IMR-90 (cell line): ENCODE results near the gene VEPH1. TPM values are rescaled to one million over a fixed set of nuclear protein-coding genes. Genes with fewer than 3 reads are reported as not detected.

ENCODE experiments used
- ATAC-seq: fragments of 200-7000 bp; cut with Tn5 transposase; 2 replicates; pipeline ENCODE4 v1.9.1; 2020; ENCODE audit warnings: low read depth, mild to moderate bottlenecking, moderate library complexity
- BruUV-seq: library from RNA; stranded (reverse); fragments of 400-500 nt; replicated peaks from 2 replicates; lab custom pipeline; 2021; lab: Mats Ljungman, UMichigan
- CTCF ChIA-PET: fragments of 300-600 bp; formaldehyde crosslinking; extraction: SDS; loops from one replicate; lab custom pipeline; 2021; ENCODE audit warnings: antibody characterized with exemption; lab: Yijun Ruan, JAX
- POLR2A ChIA-PET: fragments of 300-600 bp; sonication (Branson Sonifier 250); formaldehyde crosslinking; loops from one replicate; lab custom pipeline; 2022; ENCODE audit warnings: antibody characterized with exemption; ENCODE audit not compliant: unreplicated experiment; lab: Charles Lee
- DNase-seq: peaks from one replicate; pipeline ENCODE4 v3.0.0; 2013
- H2AFZ ChIP-seq: replicated peaks from 2 replicates; pipeline ENCODE3; 2013; ENCODE audit warnings: low read length, mild to moderate bottlenecking; ENCODE audit not compliant: poor library complexity
- H2AK5ac ChIP-seq: 2 replicates; pipeline ENCODE4 v1.6.1; 2013; ENCODE audit warnings: low read depth, low read length, inconsistent platforms
- H2AK9ac ChIP-seq: replicated peaks from 2 replicates; pipeline ENCODE3; 2013; ENCODE audit warnings: mild to moderate bottlenecking, low read depth, low read length, moderate library complexity; ENCODE audit not compliant: poor library complexity
- H2BK120ac ChIP-seq: 2 replicates; pipeline ENCODE4 v1.6.1; 2013; ENCODE audit warnings: low read depth, low read length, inconsistent platforms
- H2BK15ac ChIP-seq: 3 replicates; pipeline ENCODE4 v1.6.1; 2013; ENCODE audit warnings: low read depth, low read length, inconsistent platforms
- H2BK20ac ChIP-seq: 2 replicates; pipeline ENCODE4 v1.6.1; 2013; ENCODE audit warnings: low read depth, mild to moderate bottlenecking, inconsistent platforms, low read length, moderate library complexity
- H2BK5ac ChIP-seq: 2 replicates; pipeline ENCODE4 v1.6.1; 2013; ENCODE audit warnings: mild to moderate bottlenecking, low read depth, low read length, inconsistent platforms; ENCODE audit not compliant: poor library complexity, severe bottlenecking
- H3K14ac ChIP-seq: replicated peaks from 2 replicates; pipeline ENCODE4 v1.6.1; 2013; ENCODE audit warnings: low read depth, low read length, inconsistent platforms
- H3K18ac ChIP-seq: 2 replicates; pipeline ENCODE4 v1.6.1; 2013; ENCODE audit warnings: low read depth, low read length, control low read depth
- H3K23ac ChIP-seq: 2 replicates; pipeline ENCODE4 v1.6.1; 2013; ENCODE audit warnings: low read depth, low read length, inconsistent platforms
- H3K27ac ChIP-seq: 2 replicates; pipeline ENCODE4 v1.5.1; 2013; ENCODE audit warnings: mild to moderate bottlenecking, control low read depth, low read length; ENCODE audit not compliant: insufficient read depth
- H3K27me3 ChIP-seq: 2 replicates; pipeline ENCODE4 v1.6.1; 2013; ENCODE audit warnings: low read length; ENCODE audit not compliant: control insufficient read depth, insufficient read depth
- H3K36me3 ChIP-seq: 2 replicates; pipeline ENCODE4 v1.6.1; 2013; ENCODE audit warnings: low read length, mixed read lengths; ENCODE audit not compliant: control insufficient read depth, insufficient read depth
- H3K4ac ChIP-seq: 2 replicates; pipeline ENCODE4 v1.6.1; 2013; ENCODE audit warnings: low read depth, low read length, inconsistent platforms
- H3K4me1 ChIP-seq: 2 replicates; pipeline ENCODE4 v1.6.1; 2013; ENCODE audit warnings: low read length, mixed read lengths; ENCODE audit not compliant: control insufficient read depth, insufficient read depth
- H3K4me2 ChIP-seq: 2 replicates; pipeline ENCODE4 v1.6.1; 2013; ENCODE audit warnings: low read depth, mild to moderate bottlenecking, control low read depth, low read length, moderate library complexity
- H3K4me3 ChIP-seq: 2 replicates; pipeline ENCODE4 v1.5.1; 2013; ENCODE audit warnings: low read depth, mild to moderate bottlenecking, control low read depth, low read length, moderate library complexity; ENCODE audit not compliant: insufficient read depth
- H3K56ac ChIP-seq: 2 replicates; pipeline ENCODE4 v1.6.1; 2013; ENCODE audit warnings: low read length, inconsistent platforms; ENCODE audit not compliant: insufficient read depth; ENCODE audit errors: extremely low read depth
- H3K79me1 ChIP-seq, 2 experiments: 2 replicates each; pipeline ENCODE4 v1.6.1; 2013; ENCODE audit warnings: low read length in 2 of 2, inconsistent platforms in 1 of 2, low read depth in 1 of 2
- H3K9ac ChIP-seq: 2 replicates; pipeline ENCODE4 v1.6.1; 2013; ENCODE audit warnings: low read depth, low read length, control low read depth
- H3K9me1 ChIP-seq: 2 replicates; pipeline ENCODE4 v1.6.1; 2013; ENCODE audit warnings: low read length, inconsistent platforms; ENCODE audit not compliant: insufficient read depth
- H3K9me3 ChIP-seq: 2 replicates; pipeline ENCODE4 v1.6.1; 2013; ENCODE audit warnings: low read length; ENCODE audit not compliant: control insufficient read depth, insufficient read depth
- H4K20me1 ChIP-seq: 2 replicates; pipeline ENCODE4 v1.6.1; 2013; ENCODE audit warnings: low read length, inconsistent platforms; ENCODE audit not compliant: insufficient read depth
- H4K5ac ChIP-seq: 2 replicates; pipeline ENCODE4 v1.6.1; 2013; ENCODE audit warnings: mild to moderate bottlenecking, low read depth, low read length, control low read depth
- H4K8ac ChIP-seq, 2 experiments: 2 replicates each; pipeline ENCODE4 v1.6.1; 2013; ENCODE audit warnings: low read depth in 2 of 2, low read length in 2 of 2, control low read depth in 1 of 2, inconsistent platforms in 1 of 2
- H4K91ac ChIP-seq: 2 replicates; pipeline ENCODE4 v1.6.1; 2013; ENCODE audit warnings: low read depth, low read length, inconsistent platforms; ENCODE audit not compliant: insufficient read depth
- BHLHE40 ChIP-seq: fragments of 150-350 bp; IDR thresholded peaks from 2 replicates; pipeline ENCODE4 v1.6.1; 2016; ENCODE audit warnings: mild to moderate bottlenecking, low read depth, low read length
- CEBPB ChIP-seq: IDR thresholded peaks from 2 replicates; pipeline ENCODE4 v1.6.1; 2012; ENCODE audit warnings: low read depth, low read length, improper control_type of control experiment
- CHD1 ChIP-seq: IDR thresholded peaks from 2 replicates; pipeline ENCODE4 v1.6.1; 2012; ENCODE audit warnings: low read depth, low read length, improper control_type of control experiment
- CTCF ChIP-seq: conservative IDR thresholded peaks from 2 replicates; pipeline ENCODE4 v1.5.1; 2012; ENCODE audit warnings: mild to moderate bottlenecking, low read depth, low read length, improper control_type of control experiment
- FOS ChIP-seq: fragments of 150-350 bp; IDR thresholded peaks from 2 replicates; pipeline ENCODE4 v1.6.1; 2016; ENCODE audit warnings: low read depth, low read length
- MAFK ChIP-seq: IDR thresholded peaks from 2 replicates; pipeline ENCODE4 v1.6.1; 2012; ENCODE audit warnings: low read depth, low read length, improper control_type of control experiment
- MAZ ChIP-seq: IDR thresholded peaks from 2 replicates; pipeline ENCODE4 v1.6.1; 2012; ENCODE audit warnings: low read depth, mild to moderate bottlenecking, low read length, improper control_type of control experiment, moderate library complexity, borderline replicate concordance
- MXI1 ChIP-seq: IDR thresholded peaks from 2 replicates; pipeline ENCODE4 v1.6.1; 2012; ENCODE audit warnings: low read depth, mild to moderate bottlenecking, low read length, moderate library complexity, borderline replicate concordance
- NFE2L2 ChIP-seq: fragments of 150-350 bp; IDR thresholded peaks from 2 replicates; pipeline ENCODE4 v1.6.1; 2016; ENCODE audit warnings: low read depth, mild to moderate bottlenecking, low read length
- POLR2A ChIP-seq: IDR thresholded peaks from 2 replicates; pipeline ENCODE4 v1.6.1; 2012; ENCODE audit warnings: mild to moderate bottlenecking, low read depth, low read length
- RAD21 ChIP-seq: IDR thresholded peaks from 2 replicates; pipeline ENCODE4 v1.6.1; 2012; ENCODE audit warnings: low read length, improper control_type of control experiment
- RCOR1 ChIP-seq: IDR thresholded peaks from 2 replicates; pipeline ENCODE4 v1.6.1; 2012; ENCODE audit warnings: mild to moderate bottlenecking, low read length, improper control_type of control experiment; ENCODE audit not compliant: insufficient replicate concordance
- RFX5 ChIP-seq: IDR thresholded peaks from 2 replicates; pipeline ENCODE4 v1.8.0; 2012; ENCODE audit warnings: low read depth, mild to moderate bottlenecking, low read length, moderate library complexity
- SMC3 ChIP-seq: fragments of 150-350 bp; IDR thresholded peaks from 2 replicates; pipeline ENCODE4 v1.6.1; 2016; ENCODE audit warnings: low read depth, mild to moderate bottlenecking, antibody characterized with exemption, low read length, moderate library complexity
- USF2 ChIP-seq: fragments of 150-350 bp; IDR thresholded peaks from 2 replicates; pipeline ENCODE4 v1.6.1; 2017; ENCODE audit warnings: mild to moderate bottlenecking, antibody characterized with exemption, low read length, low read depth
- WGBS, 2 experiments: methylation state at CpG; one replicate each; pipeline versions ENCODE4 v1.1.5 to v1.1.7; 2013; ENCODE audit warnings: missing lambda C conversion rate in 2 of 2; ENCODE audit not compliant: insufficient read length in 1 of 2; ENCODE audit errors: extremely low coverage in 2 of 2; 5-methylcytosine and 5-hydroxymethylcytosine counted together
- dilution Hi-C: fragments of 300-500 bp; cut with HindIII; formaldehyde crosslinking; loops from one replicate; pipeline ENCODE4 v1.14.3; 2018; ENCODE audit warnings: low sequenced_read_pairs; ENCODE audit not compliant: unreplicated experiment
- in situ Hi-C: fragments of 300-500 bp; cut with MboI; formaldehyde crosslinking; loops from 3 replicates; pipeline ENCODE4 v1.14.3; 2019; ENCODE audit warnings: low sequenced_read_pairs, inconsistent platforms, mixed read lengths
- intact Hi-C: fragments of 100-400 bp; cut with micrococcal nuclease; formaldehyde crosslinking; loops from 2 replicates; pipeline ENCODE4 v1.10.0; 2022
- polyA plus RNA-seq, 3 experiments: library from polyadenylated mRNA; depleted of rRNA; stranded (reverse); fragments of >200 nt; gene quantifications; 2 replicates each; pipeline ENCODE4 v1.2.3, GENCODE V29; 2012; ENCODE audit warnings: low replicate concordance in 1 of 3
- total RNA-seq: library from RNA; depleted of rRNA; stranded (reverse); fragments of >200 nt; gene quantifications from 2 replicates; pipeline ENCODE4 v1.2.3, GENCODE V29; 2012
- TF ChIP-seq, protein P1 (sequence below): fragments of 150-350 bp; IDR thresholded peaks from 2 replicates; pipeline ENCODE4 v1.6.1; 2016; ENCODE audit warnings: low read depth, mild to moderate bottlenecking, low read length, moderate library complexity, borderline replicate concordance

VEPH1 gene
- total and polyA plus RNA-seq, 2 of the 4 experiments (the other 2 are of a cell fraction) = 30.5 to 130 TPM

DNA sequence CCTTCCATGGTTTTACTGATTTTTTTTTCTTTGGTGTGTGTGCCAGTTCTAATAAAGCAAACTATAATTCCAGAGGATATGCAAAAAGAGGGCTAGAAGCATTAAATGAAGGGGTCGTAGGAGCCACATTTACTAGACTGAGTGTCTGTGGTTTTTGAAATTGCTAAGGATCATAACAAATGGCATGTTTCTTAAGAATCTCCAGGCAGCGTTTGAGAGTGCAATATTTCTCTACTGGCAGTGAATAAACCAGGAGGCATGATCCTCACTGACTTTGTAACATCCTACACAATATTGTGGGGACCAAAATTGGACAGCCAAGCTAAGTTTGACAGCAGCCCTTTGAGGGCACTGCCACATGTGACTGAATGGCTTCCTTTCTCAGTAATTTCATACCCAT is 227.4 kb downstream of the VEPH1 start:
- Histone ChIP-seq H3K56ac (no peak overlapping the region), H3K9me1 (no peaks in the 10 kb centered on the region), H2AK5ac (no peak overlapping the region), H3K9me3 (no peaks in the 10 kb centered on the region), H4K5ac (no peak overlapping the region), H2BK15ac (no peak overlapping the region), H3K27ac (no peak overlapping the region), H3K18ac (no peak overlapping the region), H3K14ac (no peak overlapping the region), H2AFZ (no peak overlapping the region), H3K4me2 (no peak overlapping the region), H2BK20ac (no peak overlapping the region), H3K36me3 (no peaks in the 10 kb centered on the region), H2BK5ac (no peak overlapping the region), H3K79me1 (no peaks in the 10 kb centered on the region), H4K20me1 (no peaks in the 10 kb centered on the region), H3K27me3 (no peaks in the 10 kb centered on the region), H2BK120ac (no peak overlapping the region), H3K23ac (no peak overlapping the region), H3K4me1 (no peaks in the 10 kb centered on the region), H3K4ac (no peak overlapping the region), H4K8ac (no peak overlapping the region), H3K4me3 (no peak overlapping the region), H3K9ac (no peak overlapping the region), H2AK9ac (no peak overlapping the region), H4K91ac (no peak overlapping the region)
- no peak for TF ChIP-seq MAFK
- no peak for TF ChIP-seq RFX5
- no peak for TF ChIP-seq CHD1
- no peak for TF ChIP-seq MXI1
- TF ChIP-seq NFE2L2 = no peak
- TF ChIP-seq, protein P1, sequence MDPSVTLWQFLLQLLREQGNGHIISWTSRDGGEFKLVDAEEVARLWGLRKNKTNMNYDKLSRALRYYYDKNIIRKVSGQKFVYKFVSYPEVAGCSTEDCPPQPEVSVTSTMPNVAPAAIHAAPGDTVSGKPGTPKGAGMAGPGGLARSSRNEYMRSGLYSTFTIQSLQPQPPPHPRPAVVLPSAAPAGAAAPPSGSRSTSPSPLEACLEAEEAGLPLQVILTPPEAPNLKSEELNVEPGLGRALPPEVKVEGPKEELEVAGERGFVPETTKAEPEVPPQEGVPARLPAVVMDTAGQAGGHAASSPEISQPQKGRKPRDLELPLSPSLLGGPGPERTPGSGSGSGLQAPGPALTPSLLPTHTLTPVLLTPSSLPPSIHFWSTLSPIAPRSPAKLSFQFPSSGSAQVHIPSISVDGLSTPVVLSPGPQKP = no peak
- no peak for TF ChIP-seq RCOR1
- TF ChIP-seq CEBPB = no peak
- no peak for TF ChIP-seq CTCF
- no peak for TF ChIP-seq POLR2A
- no peak for TF ChIP-seq MAZ
- no peak for TF ChIP-seq BHLHE40
- TF ChIP-seq SMC3 = no peak
- TF ChIP-seq RAD21 = no peak
- TF ChIP-seq USF2 = no peak
- no peak for TF ChIP-seq FOS
- in situ Hi-C loops = no loop called here
- CTCF ChIA-PET = no interaction called here
- no CpG with 5 or more reads among the region's 2 CpGs for WGBS, 2 experiments
- BruUV-seq = no TSS peak
- DNase-seq = no peak
- POLR2A ChIA-PET = no interaction called here
- dilution Hi-C loops = no loop called here
- intact Hi-C loops = no loop called here
- ATAC-seq = no peak
